Trophoblast cell (in vitro differentiated cells and primary cell): Measurements from ENCODE around the gene ITPR1.

Source experiments
- DNase-seq, 2 donors: peaks; one replicate each; pipeline ENCODE4 v3.0.0-alpha.2; 2016
- H2AFZ ChIP-seq: 2 replicates; pipeline ENCODE4 v1.6.1; 2013; ENCODE audit warnings: low read length, moderate library complexity, mild to moderate bottlenecking; ENCODE audit not compliant: insufficient read depth, poor library complexity
- H2AK5ac ChIP-seq: 2 replicates; pipeline ENCODE4 v1.6.1; 2013; ENCODE audit warnings: mild to moderate bottlenecking, low read length
- H2BK120ac ChIP-seq: 2 replicates; pipeline ENCODE4 v1.6.1; 2013; ENCODE audit warnings: low read length, mild to moderate bottlenecking, moderate library complexity; ENCODE audit not compliant: insufficient read depth, poor library complexity
- H2BK12ac ChIP-seq: 2 replicates; pipeline ENCODE4 v1.6.1; 2013; ENCODE audit warnings: mild to moderate bottlenecking, low read length, moderate library complexity
- H2BK5ac ChIP-seq: 2 replicates; pipeline ENCODE4 v1.6.1; 2013; ENCODE audit warnings: low read length, low read depth, moderate library complexity, mild to moderate bottlenecking; ENCODE audit not compliant: poor library complexity
- H3K14ac ChIP-seq: 2 replicates; pipeline ENCODE4 v1.6.1; 2013; ENCODE audit warnings: mild to moderate bottlenecking, low read length
- H3K18ac ChIP-seq: 2 replicates; pipeline ENCODE4 v1.6.1; 2013; ENCODE audit warnings: mild to moderate bottlenecking, low read length
- H3K23ac ChIP-seq: 2 replicates; pipeline ENCODE4 v1.6.1; 2013; ENCODE audit warnings: low read length
- H3K27ac ChIP-seq: 2 replicates; pipeline ENCODE4 v1.5.1; 2013; ENCODE audit warnings: low read depth, mild to moderate bottlenecking, inconsistent platforms, low read length, moderate library complexity
- H3K27me3 ChIP-seq: 2 replicates; pipeline ENCODE4 v1.6.1; 2013; ENCODE audit warnings: inconsistent platforms, mild to moderate bottlenecking, low read length, moderate library complexity; ENCODE audit not compliant: insufficient read depth
- H3K36me3 ChIP-seq, 2 experiments: 1 replicate in 1 of 2; 2 replicates in 1 of 2; pipeline ENCODE4 v1.6.1; 2013; ENCODE audit warnings: low read length in 2 of 2, mild to moderate bottlenecking in 2 of 2, moderate library complexity in 1 of 2; ENCODE audit not compliant: insufficient read depth in 2 of 2, control insufficient read depth in 1 of 2
- H3K4ac ChIP-seq: 2 replicates; pipeline ENCODE4 v1.6.1; 2013; ENCODE audit warnings: low read depth, mild to moderate bottlenecking, low read length, moderate library complexity
- H3K4me1 ChIP-seq, 2 experiments: 1 replicate in 1 of 2; 2 replicates in 1 of 2; pipeline ENCODE4 v1.6.1; 2013; ENCODE audit warnings: low read length in 2 of 2, mild to moderate bottlenecking in 2 of 2, moderate library complexity in 1 of 2; ENCODE audit not compliant: insufficient read depth in 2 of 2, control insufficient read depth in 1 of 2
- H3K4me2 ChIP-seq: 2 replicates; pipeline ENCODE4 v1.6.1; 2013; ENCODE audit warnings: inconsistent platforms, mild to moderate bottlenecking, low read length, moderate library complexity
- H3K4me3 ChIP-seq: 2 replicates; pipeline ENCODE4 v1.5.1; 2013; ENCODE audit warnings: mild to moderate bottlenecking, low read depth, low read length, inconsistent platforms
- H3K79me1 ChIP-seq: one replicate; pipeline ENCODE4 v1.6.1; 2013; ENCODE audit warnings: low read length
- H3K79me2 ChIP-seq: 2 replicates; pipeline ENCODE4 v1.6.1; 2013; ENCODE audit warnings: low read length, mild to moderate bottlenecking; ENCODE audit not compliant: control insufficient read depth, insufficient read depth, poor library complexity
- H3K9ac ChIP-seq: 2 replicates; pipeline ENCODE4 v1.6.1; 2013; ENCODE audit warnings: mild to moderate bottlenecking, low read length
- H3K9me3 ChIP-seq: 2 replicates; pipeline ENCODE4 v1.6.1; 2013; ENCODE audit warnings: low read depth, mild to moderate bottlenecking, control low read depth, inconsistent platforms, low read length; ENCODE audit not compliant: insufficient read depth
- H4K12ac ChIP-seq: 2 replicates; pipeline ENCODE4 v1.6.1; 2013; ENCODE audit warnings: low read depth, mild to moderate bottlenecking, low read length, moderate library complexity
- H4K8ac ChIP-seq: 2 replicates; pipeline ENCODE4 v1.6.1; 2013; ENCODE audit warnings: low read depth, mild to moderate bottlenecking, low read length, moderate library complexity
- H4K91ac ChIP-seq: one replicate; pipeline ENCODE4 v1.6.1; 2013; ENCODE audit warnings: low read depth, mild to moderate bottlenecking, low read length, moderate library complexity
- WGBS: extraction: QIAGEN DNeasy Blood & Tissue Kit; methylation state at CpG from one replicate; pipeline ENCODE4 v1.1.7; 2013; ENCODE audit warnings: missing lambda C conversion rate; ENCODE audit not compliant: insufficient read length, insufficient coverage; ENCODE audit errors: extremely low coverage; 5-methylcytosine and 5-hydroxymethylcytosine counted together

The ITPR1 gene

DNA sequence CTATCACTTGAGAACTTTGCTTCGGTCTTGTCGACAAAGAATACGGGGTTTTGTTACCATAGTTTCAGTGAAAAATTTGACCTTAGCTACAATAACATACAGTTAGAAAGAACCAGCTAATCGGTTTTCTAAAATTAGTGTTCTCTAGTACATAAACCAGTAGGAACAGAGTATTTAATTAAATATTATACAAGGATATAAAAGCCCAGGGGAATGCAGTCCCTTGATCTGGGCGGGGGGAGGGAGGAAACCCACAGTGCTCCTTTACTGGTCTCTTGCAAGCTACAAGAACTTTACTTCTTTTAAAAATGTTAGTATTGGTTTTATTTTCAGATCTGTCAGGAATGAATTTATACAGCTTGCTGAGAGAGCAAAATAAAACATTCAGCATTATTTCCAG lies 41.8 kb downstream of the ITPR1 start:
- Histone ChIP-seq H3K36me3 (no peaks in the 10 kb centered on the region), H4K91ac (no peak overlapping the region), H3K18ac (no peak overlapping the region), H3K4me1 (peaks cover 2 to 3% of the 10 kb centered on the region in 2 experiments), H3K14ac (no peak overlapping the region), H3K27me3 (no peaks in the 10 kb centered on the region), H3K4ac (no peak overlapping the region), H3K23ac (no peak overlapping the region), H3K27ac (no peak overlapping the region), H2BK120ac (no peak overlapping the region), H2AFZ (no peak overlapping the region), H3K9me3 (no peaks in the 10 kb centered on the region), H3K4me3 (no peak overlapping the region), H3K4me2 (no peak overlapping the region), H3K9ac (no peak overlapping the region), H3K79me2 (no peaks in the 10 kb centered on the region), H3K79me1 (no peaks in the 10 kb centered on the region), H2AK5ac (no peak overlapping the region), H2BK5ac (no peak overlapping the region), H4K12ac (no peak overlapping the region), H4K8ac (no peak overlapping the region), H2BK12ac (no peak overlapping the region)
- DNase-seq = no peak
- no CpG with 5 or more reads among the region's 5 CpGs for WGBS

DNA sequence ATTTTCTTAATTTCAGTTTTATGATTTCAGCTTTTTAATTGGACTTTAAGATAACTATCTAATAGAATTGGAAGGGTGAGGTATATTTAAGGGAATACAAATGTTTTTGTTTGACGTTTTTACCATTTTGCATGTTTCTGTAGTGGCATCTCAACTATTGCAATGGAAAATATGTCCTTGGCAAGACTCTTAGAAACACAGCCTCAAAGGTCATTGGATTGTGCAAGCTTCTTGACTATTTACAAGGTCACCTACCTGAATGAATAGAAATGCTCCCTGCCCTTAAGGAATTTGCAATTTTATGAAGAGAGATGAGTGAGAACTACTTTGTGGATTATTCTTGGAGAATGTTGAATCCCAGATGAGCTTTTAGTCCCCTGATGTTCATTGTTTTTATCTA lies 43.1 kb downstream of the ITPR1 start:
- Histone ChIP-seq H3K27me3 (no peaks in the 10 kb centered on the region), H3K36me3 (no peaks in the 10 kb centered on the region), H3K14ac (no peak overlapping the region), H2BK120ac (no peak overlapping the region), H3K79me1 (no peaks in the 10 kb centered on the region), H3K18ac (no peak overlapping the region), H2BK5ac (no peak overlapping the region), H4K8ac (no peak overlapping the region), H2AFZ (no peak overlapping the region), H2BK12ac (no peak overlapping the region), H3K4me1 (peaks cover 2 to 3% of the 10 kb centered on the region in 2 experiments), H3K4ac (no peak overlapping the region), H4K91ac (no peak overlapping the region), H3K79me2 (no peaks in the 10 kb centered on the region), H3K9me3 (no peaks in the 10 kb centered on the region), H3K23ac (no peak overlapping the region), H2AK5ac (no peak overlapping the region), H3K9ac (no peak overlapping the region), H3K4me3 (no peak overlapping the region), H3K4me2 (no peak overlapping the region), H3K27ac (no peak overlapping the region), H4K12ac (no peak overlapping the region)
- WGBS = no CpG with 5 or more reads among the region's 1 CpG
- no peak for DNase-seq

DNA sequence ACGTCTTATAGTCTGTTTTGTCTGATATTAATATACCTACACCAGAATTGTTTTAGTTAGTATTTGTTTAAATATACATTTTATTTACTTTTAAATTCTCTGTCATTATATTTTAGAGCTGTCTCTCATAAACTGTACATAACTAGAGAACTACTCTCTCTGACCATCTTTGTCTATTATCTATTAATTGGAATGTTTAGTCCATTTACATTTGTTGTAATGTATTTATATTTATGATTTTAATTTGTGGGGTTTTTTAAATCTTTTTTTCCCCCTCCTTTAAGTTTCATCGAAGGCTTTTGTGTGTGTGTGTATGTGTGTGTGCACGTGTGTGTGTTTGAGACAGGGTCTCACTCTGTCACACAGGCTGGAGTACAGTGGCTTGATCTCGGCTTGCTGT lies 47.1 kb downstream of the ITPR1 start:
- H3K9me3 ChIP-seq = no peaks in the 10 kb centered on the region
- H2AFZ ChIP-seq = no peak overlapping the region
- no peaks in the 10 kb centered on the region for H3K79me1 ChIP-seq
- H3K14ac ChIP-seq = no peak overlapping the region
- no peak overlapping the region for H3K4me3 ChIP-seq
- no peak overlapping the region for H2BK12ac ChIP-seq
- no peak overlapping the region for H4K8ac ChIP-seq
- no peaks in the 10 kb centered on the region for H3K4me1 ChIP-seq
- no peak overlapping the region for H3K18ac ChIP-seq
- no peak overlapping the region for H3K4ac ChIP-seq
- H3K27me3 ChIP-seq = no peaks in the 10 kb centered on the region
- H4K91ac ChIP-seq = no peak overlapping the region
- no peak overlapping the region for H3K4me2 ChIP-seq
- H4K12ac ChIP-seq = no peak overlapping the region
- H2BK5ac ChIP-seq = no peak overlapping the region
- no peak for DNase-seq
- no peak overlapping the region for H3K9ac ChIP-seq
- WGBS = no CpG with 5 or more reads among the region's 4 CpGs
- H2AK5ac ChIP-seq = no peak overlapping the region
- H2BK120ac ChIP-seq = no peak overlapping the region
- H3K27ac ChIP-seq = no peak overlapping the region
- no peaks in the 10 kb centered on the region for H3K36me3 ChIP-seq
- no peak overlapping the region for H3K23ac ChIP-seq
- H3K79me2 ChIP-seq = no peaks in the 10 kb centered on the region

DNA sequence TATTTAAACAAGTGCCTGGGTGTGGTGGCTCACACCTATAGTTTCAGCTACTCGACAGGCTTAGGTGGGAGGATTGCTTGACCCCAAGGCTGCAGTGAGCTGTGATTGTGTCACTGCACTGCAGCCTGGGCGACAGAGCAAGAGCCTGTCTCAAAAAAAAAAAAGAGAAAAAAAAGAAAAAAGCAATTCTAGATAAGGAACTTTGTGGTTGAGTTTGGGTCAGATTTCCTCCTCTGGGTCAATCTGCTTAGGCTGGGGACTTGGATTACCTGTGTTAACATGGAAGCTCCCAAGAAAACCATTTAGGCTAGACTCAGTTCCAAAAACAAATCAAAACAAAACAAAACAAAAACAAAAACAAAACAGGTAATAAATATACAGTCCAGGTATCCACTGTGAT lies 50.0 kb downstream of the ITPR1 start:
- Histone ChIP-seq H3K18ac (no peak overlapping the region), H2AK5ac (no peak overlapping the region), H3K27ac (no peak overlapping the region), H3K79me2 (no peaks in the 10 kb centered on the region), H2BK5ac (no peak overlapping the region), H4K91ac (no peak overlapping the region), H3K4me2 (no peak overlapping the region), H3K14ac (no peak overlapping the region), H3K4me3 (no peak overlapping the region), H4K8ac (no peak overlapping the region), H3K27me3 (no peaks in the 10 kb centered on the region), H3K4ac (no peak overlapping the region), H3K9me3 (no peaks in the 10 kb centered on the region), H2AFZ (no peak overlapping the region), H4K12ac (no peak overlapping the region), H3K36me3 (no peaks in the 10 kb centered on the region), H2BK120ac (no peak overlapping the region), H3K9ac (no peak overlapping the region), H3K23ac (no peak overlapping the region), H3K79me1 (no peaks in the 10 kb centered on the region), H2BK12ac (no peak overlapping the region), H3K4me1 (no peaks in the 10 kb centered on the region)
- no CpG with 5 or more reads among the region's 2 CpGs for WGBS
- no peak for DNase-seq
